Measurements from ENCODE around the gene DNAAF8. TPM values are rescaled to one million over a fixed set of nuclear protein-coding genes. Genes with fewer than 3 reads are reported as not detected.

The DNAAF8 gene
- polyA plus RNA-seq, 1 donor from 2014 or later, result 3.4 TPM

DNA sequence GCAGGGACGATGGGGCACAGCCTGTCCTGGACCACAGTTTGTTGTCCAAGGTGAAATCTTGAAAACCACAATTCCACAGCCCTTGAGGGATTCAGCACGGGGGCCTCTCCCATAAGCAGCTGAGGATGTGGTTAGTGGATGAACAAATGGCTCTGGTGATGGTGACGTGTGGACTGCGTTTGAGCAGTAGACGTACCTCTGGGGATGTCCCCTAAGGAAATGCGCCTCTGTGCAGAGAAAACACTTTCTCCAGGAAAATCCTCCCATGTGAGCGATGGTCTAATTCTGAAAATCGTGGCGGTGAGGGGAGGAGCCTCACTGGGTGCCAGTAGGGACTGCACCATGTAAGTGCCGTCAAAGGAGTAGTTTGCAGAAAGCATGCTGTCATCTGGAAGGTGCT is 56.5 kb downstream of the DNAAF8 start:
- Histone ChIP-seq H3K36me3 (ENCODE audit: insufficient read depth, low read length) (no peaks in the 10 kb centered on the region), H3K4me3 (ENCODE audit: low read length) (no peak overlapping the region), H3F3A (ENCODE audit: insufficient read depth, low read length, poor library complexity, severe bottlenecking) (no peaks in the 10 kb centered on the region), H3K9ac (ENCODE audit: low read length) (no peak overlapping the region), H2AFZ (ENCODE audit: low read depth, low read length) (no peak overlapping the region), H4K20me1 (ENCODE audit: insufficient read depth) (no peaks in the 10 kb centered on the region), H3K79me2 (replicated peaks; ENCODE audit: insufficient read depth, low read length) (no peaks in the 10 kb centered on the region), H3K9me3 (ENCODE audit: low read length) (no peaks in the 10 kb centered on the region), H3K9me2 (ENCODE audit: insufficient read depth, low read length) (no peaks in the 10 kb centered on the region), H3K4me2 (ENCODE audit: low read length) (no peak overlapping the region), H3K27ac (ENCODE audit: low read length) (no peak overlapping the region), H3K27me3 (ENCODE audit: insufficient read depth, low read depth, low read length) (no peaks in the 10 kb centered on the region)
- TF ChIP-seq, protein P1, sequence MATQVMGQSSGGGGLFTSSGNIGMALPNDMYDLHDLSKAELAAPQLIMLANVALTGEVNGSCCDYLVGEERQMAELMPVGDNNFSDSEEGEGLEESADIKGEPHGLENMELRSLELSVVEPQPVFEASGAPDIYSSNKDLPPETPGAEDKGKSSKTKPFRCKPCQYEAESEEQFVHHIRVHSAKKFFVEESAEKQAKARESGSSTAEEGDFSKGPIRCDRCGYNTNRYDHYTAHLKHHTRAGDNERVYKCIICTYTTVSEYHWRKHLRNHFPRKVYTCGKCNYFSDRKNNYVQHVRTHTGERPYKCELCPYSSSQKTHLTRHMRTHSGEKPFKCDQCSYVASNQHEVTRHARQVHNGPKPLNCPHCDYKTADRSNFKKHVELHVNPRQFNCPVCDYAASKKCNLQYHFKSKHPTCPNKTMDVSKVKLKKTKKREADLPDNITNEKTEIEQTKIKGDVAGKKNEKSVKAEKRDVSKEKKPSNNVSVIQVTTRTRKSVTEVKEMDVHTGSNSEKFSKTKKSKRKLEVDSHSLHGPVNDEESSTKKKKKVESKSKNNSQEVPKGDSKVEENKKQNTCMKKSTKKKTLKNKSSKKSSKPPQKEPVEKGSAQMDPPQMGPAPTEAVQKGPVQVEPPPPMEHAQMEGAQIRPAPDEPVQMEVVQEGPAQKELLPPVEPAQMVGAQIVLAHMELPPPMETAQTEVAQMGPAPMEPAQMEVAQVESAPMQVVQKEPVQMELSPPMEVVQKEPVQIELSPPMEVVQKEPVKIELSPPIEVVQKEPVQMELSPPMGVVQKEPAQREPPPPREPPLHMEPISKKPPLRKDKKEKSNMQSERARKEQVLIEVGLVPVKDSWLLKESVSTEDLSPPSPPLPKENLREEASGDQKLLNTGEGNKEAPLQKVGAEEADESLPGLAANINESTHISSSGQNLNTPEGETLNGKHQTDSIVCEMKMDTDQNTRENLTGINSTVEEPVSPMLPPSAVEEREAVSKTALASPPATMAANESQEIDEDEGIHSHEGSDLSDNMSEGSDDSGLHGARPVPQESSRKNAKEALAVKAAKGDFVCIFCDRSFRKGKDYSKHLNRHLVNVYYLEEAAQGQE (IDR thresholded peaks at IDR 0.05; ENCODE audit: borderline replicate concordance), result no peak
- TF ChIP-seq MXI1 (conservative IDR thresholded peaks at IDR 0.05; ENCODE audit: poor library complexity, severe bottlenecking) (no peak), TAF1 (IDR thresholded peaks at IDR 0.05; ENCODE audit: low read depth) (no peak), SMC3 (conservative IDR thresholded peaks at IDR 0.05; ENCODE audit: poor library complexity) (no peak), RAD21 (conservative IDR thresholded peaks at IDR 0.05) (no peak), POLR2AphosphoS5 (IDR thresholded peaks at IDR 0.05) (no peak), EP300 (conservative IDR thresholded peaks at IDR 0.05; ENCODE audit: poor library complexity, severe bottlenecking) (no peak), EZH2 (IDR thresholded peaks at IDR 0.05; ENCODE audit: borderline replicate concordance, insufficient read depth, low read length, poor library complexity, severe bottlenecking) (no peak)
- TF ChIP-seq, protein P2, sequence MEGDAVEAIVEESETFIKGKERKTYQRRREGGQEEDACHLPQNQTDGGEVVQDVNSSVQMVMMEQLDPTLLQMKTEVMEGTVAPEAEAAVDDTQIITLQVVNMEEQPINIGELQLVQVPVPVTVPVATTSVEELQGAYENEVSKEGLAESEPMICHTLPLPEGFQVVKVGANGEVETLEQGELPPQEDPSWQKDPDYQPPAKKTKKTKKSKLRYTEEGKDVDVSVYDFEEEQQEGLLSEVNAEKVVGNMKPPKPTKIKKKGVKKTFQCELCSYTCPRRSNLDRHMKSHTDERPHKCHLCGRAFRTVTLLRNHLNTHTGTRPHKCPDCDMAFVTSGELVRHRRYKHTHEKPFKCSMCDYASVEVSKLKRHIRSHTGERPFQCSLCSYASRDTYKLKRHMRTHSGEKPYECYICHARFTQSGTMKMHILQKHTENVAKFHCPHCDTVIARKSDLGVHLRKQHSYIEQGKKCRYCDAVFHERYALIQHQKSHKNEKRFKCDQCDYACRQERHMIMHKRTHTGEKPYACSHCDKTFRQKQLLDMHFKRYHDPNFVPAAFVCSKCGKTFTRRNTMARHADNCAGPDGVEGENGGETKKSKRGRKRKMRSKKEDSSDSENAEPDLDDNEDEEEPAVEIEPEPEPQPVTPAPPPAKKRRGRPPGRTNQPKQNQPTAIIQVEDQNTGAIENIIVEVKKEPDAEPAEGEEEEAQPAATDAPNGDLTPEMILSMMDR (IDR thresholded peaks at IDR 0.05; ENCODE audit: poor library complexity, severe bottlenecking), result no peak

DNA sequence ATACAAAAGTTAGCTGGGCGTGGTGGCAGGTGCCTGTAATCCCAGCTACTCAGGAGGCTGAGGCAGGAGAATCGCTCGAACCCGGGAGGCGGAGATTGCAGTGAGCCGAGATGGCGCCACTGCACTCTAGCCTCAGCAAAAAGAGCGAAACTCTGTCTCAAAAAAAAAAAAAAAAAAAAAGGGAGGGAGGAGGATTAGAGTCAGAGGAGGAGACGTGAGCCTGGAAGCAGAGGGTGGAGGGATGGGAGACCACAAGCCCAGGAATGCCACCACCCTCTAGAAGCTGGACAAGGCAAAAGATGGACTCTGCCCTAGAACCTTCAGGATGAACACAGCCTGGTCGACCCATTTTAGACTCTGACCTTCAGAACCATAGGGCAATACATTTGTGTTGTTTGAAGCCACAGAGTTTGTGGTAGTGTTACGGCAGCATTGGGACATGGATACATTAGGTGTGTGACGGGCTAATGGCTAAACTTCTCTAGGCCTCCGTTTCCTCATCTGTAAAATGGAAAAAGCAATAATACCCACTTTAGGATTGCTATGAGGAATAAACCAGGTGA is 58.7 kb downstream of the DNAAF8 start:
- H3K4me3 ChIP-seq (ENCODE audit: low read length), result no peak overlapping the region
- H4K20me1 ChIP-seq (ENCODE audit: insufficient read depth), result no peaks in the 10 kb centered on the region
- no peaks in the 10 kb centered on the region for H3K9me3 ChIP-seq (ENCODE audit: low read length)
- TF ChIP-seq, protein P2 (IDR thresholded peaks at IDR 0.05; ENCODE audit: poor library complexity, severe bottlenecking), result no peak
- TF ChIP-seq, protein P1 (IDR thresholded peaks at IDR 0.05; ENCODE audit: borderline replicate concordance), result no peak
- TF ChIP-seq TAF1 (IDR thresholded peaks at IDR 0.05; ENCODE audit: low read depth), result no peak
- TF ChIP-seq RAD21 (conservative IDR thresholded peaks at IDR 0.05), result no peak
- no peak for TF ChIP-seq POLR2AphosphoS5 (IDR thresholded peaks at IDR 0.05)
- TF ChIP-seq EZH2 (IDR thresholded peaks at IDR 0.05; ENCODE audit: borderline replicate concordance, insufficient read depth, low read length, poor library complexity, severe bottlenecking), result no peak
- no peak for TF ChIP-seq EP300 (conservative IDR thresholded peaks at IDR 0.05; ENCODE audit: poor library complexity, severe bottlenecking)
- no peak for TF ChIP-seq MXI1 (conservative IDR thresholded peaks at IDR 0.05; ENCODE audit: poor library complexity, severe bottlenecking)
- TF ChIP-seq SMC3 (conservative IDR thresholded peaks at IDR 0.05; ENCODE audit: poor library complexity), result no peak
- H3K27me3 ChIP-seq (ENCODE audit: insufficient read depth, low read depth, low read length), result no peaks in the 10 kb centered on the region
- H3K36me3 ChIP-seq (ENCODE audit: insufficient read depth, low read length), result no peaks in the 10 kb centered on the region
- H2AFZ ChIP-seq (ENCODE audit: low read depth, low read length), result no peak overlapping the region
- H3K27ac ChIP-seq (ENCODE audit: low read length), result no peak overlapping the region
- H3K4me2 ChIP-seq (ENCODE audit: low read length), result no peak overlapping the region
- H3K9ac ChIP-seq (ENCODE audit: low read length), result no peak overlapping the region
- H3F3A ChIP-seq (ENCODE audit: insufficient read depth, low read length, poor library complexity, severe bottlenecking), result no peaks in the 10 kb centered on the region
- H3K79me2 ChIP-seq (replicated peaks; ENCODE audit: insufficient read depth, low read length), result no peaks in the 10 kb centered on the region
- H3K9me2 ChIP-seq (ENCODE audit: insufficient read depth, low read length), result no peaks in the 10 kb centered on the region
